KMS-11 (cell line): Measurements from ENCODE around the gene LRCH4.
"Not testable (repeated sequence)": the region's sequence is repeated elsewhere in the genome, so short reads cannot be mapped to it uniquely, and the experiment has no call there.

Source experiments
- H2AFZ ChIP-seq: fragments of 200-600 bp; sonication (generic); 2 replicates; pipeline ENCODE4 v1.6.1; 2016; ENCODE audit warnings: antibody characterized with exemption, mixed run types, low read depth
- H3K27ac ChIP-seq: fragments of 200-600 bp; sonication (generic); 2 replicates; pipeline ENCODE4 v1.6.1; 2016; ENCODE audit warnings: mild to moderate bottlenecking, mixed run types
- H3K27me3 ChIP-seq: fragments of 200-600 bp; sonication (generic); 2 replicates; pipeline ENCODE4 v1.6.1; 2017; ENCODE audit warnings: mild to moderate bottlenecking, low read depth, mixed run types, moderate library complexity; ENCODE audit not compliant: insufficient read depth
- H3K36me3 ChIP-seq: fragments of 200-600 bp; sonication (generic); 2 replicates; pipeline ENCODE4 v1.6.1; 2017; ENCODE audit warnings: mild to moderate bottlenecking, mixed run types; ENCODE audit not compliant: insufficient read depth
- H3K4me1 ChIP-seq: fragments of 200-600 bp; sonication (generic); 2 replicates; pipeline ENCODE4 v1.6.1; 2016; ENCODE audit warnings: mild to moderate bottlenecking, low read depth, mixed run types; ENCODE audit not compliant: poor library complexity, severe bottlenecking
- H3K4me2 ChIP-seq: fragments of 200-600 bp; sonication (generic); 2 replicates; pipeline ENCODE4 v1.7.0; 2016; ENCODE audit warnings: mild to moderate bottlenecking, mixed run types
- H3K4me3 ChIP-seq: fragments of 200-600 bp; sonication (generic); IDR thresholded peaks from 2 replicates; pipeline ENCODE4 v1.6.1; 2017; ENCODE audit warnings: low read depth, low read length, mixed read lengths; ENCODE audit not compliant: insufficient read depth
- H3K79me2 ChIP-seq: fragments of 200-600 bp; sonication (generic); 2 replicates; pipeline ENCODE4 v1.6.1; 2016; ENCODE audit warnings: low read depth, mixed run types; ENCODE audit not compliant: insufficient read depth
- H3K9ac ChIP-seq: fragments of 200-600 bp; sonication (generic); 2 replicates; pipeline ENCODE4 v1.6.1; 2016; ENCODE audit warnings: mild to moderate bottlenecking, mixed run types
- H4K20me1 ChIP-seq: fragments of 200-600 bp; sonication (generic); 2 replicates; pipeline ENCODE4 v1.6.1; 2016; ENCODE audit warnings: mild to moderate bottlenecking, mixed run types; ENCODE audit not compliant: insufficient read depth
- CTCF ChIP-seq: fragments of 200-600 bp; sonication (generic); conservative IDR thresholded peaks from 2 replicates; pipeline ENCODE4 v1.6.1; 2017; ENCODE audit warnings: low read depth, mild to moderate bottlenecking, antibody characterized with exemption, low read length, moderate library complexity, mixed read lengths

The LRCH4 gene

GRCh38 chr7:100567751-100568175 is 18.2 kb downstream of the LRCH4 start:
- no peaks in the 10 kb centered on the region for H3K36me3 ChIP-seq
- no peak overlapping the region for H3K9ac ChIP-seq

GRCh38 chr7:100567031-100567730 is 18.7 kb downstream of the LRCH4 start:
- no peaks in the 10 kb centered on the region for H3K36me3 ChIP-seq
- H3K4me3 ChIP-seq: no peak overlapping the region
- H3K27me3 ChIP-seq: no peaks in the 10 kb centered on the region
- H2AFZ ChIP-seq: no peak overlapping the region
- H3K9ac ChIP-seq: no peak overlapping the region
- no peak overlapping the region for H3K27ac ChIP-seq
- no peak for TF ChIP-seq CTCF
- no peaks in the 10 kb centered on the region for H3K79me2 ChIP-seq
- no peaks in the 10 kb centered on the region for H3K4me1 ChIP-seq
- no peak overlapping the region for H3K4me2 ChIP-seq
- no peaks in the 10 kb centered on the region for H4K20me1 ChIP-seq

More at GRCh38 chr7:100567751-100568175, 18.2 kb downstream of the LRCH4 start:
- no peak for TF ChIP-seq CTCF
- Histone ChIP-seq H3K27ac (no peak overlapping the region), H3K4me3 (no peak overlapping the region), H3K27me3 (no peaks in the 10 kb centered on the region), H2AFZ (no peak overlapping the region), H3K4me1 (no peaks in the 10 kb centered on the region), H4K20me1 (no peaks in the 10 kb centered on the region), H3K4me2 (no peak overlapping the region), H3K79me2 (no peaks in the 10 kb centered on the region)

GRCh38 chr7:100566018-100566531 is 19.9 kb downstream of the LRCH4 start:
- Histone ChIP-seq H2AFZ (no peak overlapping the region), H4K20me1 (no peaks in the 10 kb centered on the region), H3K27me3 (no peaks in the 10 kb centered on the region), H3K79me2 (no peaks in the 10 kb centered on the region), H3K36me3 (no peaks in the 10 kb centered on the region), H3K4me1 (no peaks in the 10 kb centered on the region), H3K27ac (no peak overlapping the region), H3K4me2 (no peak overlapping the region), H3K9ac (no peak overlapping the region), H3K4me3 (no peak overlapping the region)
- no peak for TF ChIP-seq CTCF

GRCh38 chr7:100565133-100565571 is 20.8 kb downstream of the LRCH4 start:
- Histone ChIP-seq H4K20me1 (no peaks in the 10 kb centered on the region), H3K4me2 (no peak overlapping the region), H3K9ac (no peak overlapping the region), H3K79me2 (no peaks in the 10 kb centered on the region), H2AFZ (no peak overlapping the region), H3K27me3 (no peaks in the 10 kb centered on the region), H3K4me3 (no peak overlapping the region), H3K36me3 (no peaks in the 10 kb centered on the region), H3K27ac (no peak overlapping the region), H3K4me1 (no peaks in the 10 kb centered on the region)
- no peak for TF ChIP-seq CTCF

- not testable (repeated sequence) for H3K4me2 ChIP-seq, H3K4me3 ChIP-seq, H2AFZ ChIP-seq, H3K27me3 ChIP-seq, H3K4me1 ChIP-seq, H3K27ac ChIP-seq, H3K9ac ChIP-seq, H4K20me1 ChIP-seq, H3K79me2 ChIP-seq, H3K36me3 ChIP-seq
These were observed 21.5 kb downstream of the LRCH4 start for GRCh38 chr7:100564405-100564804.
